BLaER1 (cell line): ENCODE results near the gene ALKBH3.

ENCODE experiments used
- H3K27ac ChIP-seq: shearing (Covaris generic); formaldehyde crosslinking; 2 replicates; pipeline ENCODE4 v1.8.1; 2022
- H3K27me3 ChIP-seq: shearing (Covaris generic); formaldehyde crosslinking; 2 replicates; pipeline ENCODE4 v1.8.1; 2022
- H3K36me3 ChIP-seq: shearing (Covaris generic); formaldehyde crosslinking; 2 replicates; pipeline ENCODE4 v1.8.1; 2022
- H3K4me1 ChIP-seq: shearing (Covaris generic); formaldehyde crosslinking; 2 replicates; pipeline ENCODE4 v1.8.1; 2022
- H3K4me2 ChIP-seq: shearing (Covaris generic); formaldehyde crosslinking; 2 replicates; pipeline ENCODE4 v1.8.1; 2022
- H3K4me3 ChIP-seq: shearing (Covaris generic); formaldehyde crosslinking; 2 replicates; pipeline ENCODE4 v1.8.1; 2022
- H3K9ac ChIP-seq: shearing (Covaris generic); formaldehyde crosslinking; 2 replicates; pipeline ENCODE4 v1.8.1; 2022
- H3K9me3 ChIP-seq: shearing (Covaris generic); formaldehyde crosslinking; 2 replicates; pipeline ENCODE4 v1.8.1; 2022
- H4K20me1 ChIP-seq: shearing (Covaris generic); formaldehyde crosslinking; 2 replicates; pipeline ENCODE4 v1.8.1; 2022
- Cebpa-rat ChIP-seq: shearing (Covaris generic); IDR thresholded peaks from 2 replicates; pipeline ENCODE4 v1.8.1; 2022

ALKBH3 gene

GRCh38 chr11:43954241-43954640, 73.6 kb downstream of the ALKBH3 start:
- no peak for TF ChIP-seq Cebpa-rat
- Histone ChIP-seq H3K4me2 (no peak overlapping the region), H3K9me3 (peaks cover 4% of the 10 kb centered on the region; the same call in 1 of the 2 replicates), H3K4me3 (no peak overlapping the region), H3K27ac (no peak overlapping the region), H3K36me3 (no peaks in the 10 kb centered on the region), H3K9ac (no peak overlapping the region), H3K27me3 (no peaks in the 10 kb centered on the region), H4K20me1 (no peaks in the 10 kb centered on the region), H3K4me1 (no peaks in the 10 kb centered on the region)

- H3K9me3 ChIP-seq, result peaks cover 4% of the 10 kb centered on the region; the same call in 1 of the 2 replicates
- no peak for TF ChIP-seq Cebpa-rat
- no peaks in the 10 kb centered on the region for H3K36me3 ChIP-seq
- H3K9ac ChIP-seq, result no peak overlapping the region
- H3K4me2 ChIP-seq, result no peak overlapping the region
- no peak overlapping the region for H3K4me3 ChIP-seq
- H3K4me1 ChIP-seq, result no peaks in the 10 kb centered on the region
- H3K27ac ChIP-seq, result no peak overlapping the region
- H4K20me1 ChIP-seq, result no peaks in the 10 kb centered on the region
- H3K27me3 ChIP-seq, result no peaks in the 10 kb centered on the region
Measured at GRCh38 chr11:43955381-43956118, 74.9 kb downstream of the ALKBH3 start.

GRCh38 chr11:43957571-43957970, 76.9 kb downstream of the ALKBH3 start:
- no peaks in the 10 kb centered on the region for H3K4me1 ChIP-seq
- H3K4me2 ChIP-seq, result no peak overlapping the region
- H3K27ac ChIP-seq, result no peak overlapping the region
- H3K4me3 ChIP-seq, result no peak overlapping the region
- no peaks in the 10 kb centered on the region for H4K20me1 ChIP-seq
- H3K36me3 ChIP-seq, result no peaks in the 10 kb centered on the region
- H3K9ac ChIP-seq, result no peak overlapping the region
- TF ChIP-seq Cebpa-rat, result no peak
- no peaks in the 10 kb centered on the region for H3K27me3 ChIP-seq
- peaks cover 4% of the 10 kb centered on the region; the same call in 1 of the 2 replicates for H3K9me3 ChIP-seq

- H3K4me1 ChIP-seq, result no peaks in the 10 kb centered on the region
- no peak overlapping the region for H3K4me2 ChIP-seq
- TF ChIP-seq Cebpa-rat, result no peak
- no peak overlapping the region for H3K27ac ChIP-seq
- no peaks in the 10 kb centered on the region for H3K27me3 ChIP-seq
- peaks cover 4% of the 10 kb centered on the region; the same call in 1 of the 2 replicates for H3K9me3 ChIP-seq
- H3K9ac ChIP-seq, result no peak overlapping the region
- H4K20me1 ChIP-seq, result no peaks in the 10 kb centered on the region
- H3K4me3 ChIP-seq, result no peak overlapping the region
- H3K36me3 ChIP-seq, result no peaks in the 10 kb centered on the region
Measured at GRCh38 chr11:43959321-43959995, 78.8 kb downstream of the ALKBH3 start.

GRCh38 chr11:43962383-43963278, 82.0 kb downstream of the ALKBH3 start:
- peaks cover 11% of the 10 kb centered on the region; the same call in 1 of the 2 replicates for H3K9me3 ChIP-seq
- H3K27ac ChIP-seq, result no peak overlapping the region
- H3K27me3 ChIP-seq, result no peaks in the 10 kb centered on the region
- H3K4me1 ChIP-seq, result no peaks in the 10 kb centered on the region
- H3K9ac ChIP-seq, result no peak overlapping the region
- no peak overlapping the region for H3K4me2 ChIP-seq
- no peaks in the 10 kb centered on the region for H4K20me1 ChIP-seq
- no peaks in the 10 kb centered on the region for H3K36me3 ChIP-seq
- TF ChIP-seq Cebpa-rat, result no peak
- H3K4me3 ChIP-seq, result no peak overlapping the region

GRCh38 chr11:43963279-43963620, 82.6 kb downstream of the ALKBH3 start:
- TF ChIP-seq Cebpa-rat, result no peak
- no peaks in the 10 kb centered on the region for H3K36me3 ChIP-seq
- H3K4me3 ChIP-seq, result no peak overlapping the region
- H3K9ac ChIP-seq, result no peak overlapping the region
- no peaks in the 10 kb centered on the region for H4K20me1 ChIP-seq
- H3K4me1 ChIP-seq, result no peaks in the 10 kb centered on the region
- peaks cover 11% of the 10 kb centered on the region; the same call in 1 of the 2 replicates for H3K9me3 ChIP-seq
- no peaks in the 10 kb centered on the region for H3K27me3 ChIP-seq
- no peak overlapping the region for H3K4me2 ChIP-seq
- no peak overlapping the region for H3K27ac ChIP-seq

- H3K36me3 ChIP-seq, result no peaks in the 10 kb centered on the region
- H4K20me1 ChIP-seq, result no peaks in the 10 kb centered on the region
- H3K9me3 ChIP-seq, result 0 out of 2 replicates have a peak, but pooled peaks cover 7% of the 10 kb centered on the region
- H3K4me3 ChIP-seq, result no peak overlapping the region
- H3K4me2 ChIP-seq, result no peak overlapping the region
- TF ChIP-seq Cebpa-rat, result no peak
- H3K4me1 ChIP-seq, result peaks cover 20% of the 10 kb centered on the region
- no peaks in the 10 kb centered on the region for H3K27me3 ChIP-seq
- no peak overlapping the region for H3K9ac ChIP-seq
- H3K27ac ChIP-seq, result no peak overlapping the region
Measured at GRCh38 chr11:43967661-43968060, 87.0 kb downstream of the ALKBH3 start.

- H3K9ac ChIP-seq, result no peak overlapping the region
- no peak overlapping the region for H3K27ac ChIP-seq
- H3K9me3 ChIP-seq, result 0 out of 2 replicates have a peak, but pooled peaks cover 10% of the 10 kb centered on the region
- no peak overlapping the region for H3K4me2 ChIP-seq
- H3K27me3 ChIP-seq, result no peaks in the 10 kb centered on the region
- no peak for TF ChIP-seq Cebpa-rat
- no peaks in the 10 kb centered on the region for H4K20me1 ChIP-seq
- H3K4me1 ChIP-seq, result peaks cover 20% of the 10 kb centered on the region
- H3K4me3 ChIP-seq, result no peak overlapping the region
- no peaks in the 10 kb centered on the region for H3K36me3 ChIP-seq
Measured at GRCh38 chr11:43968719-43969118, 88.1 kb downstream of the ALKBH3 start.

- H3K36me3 ChIP-seq, result no peaks in the 10 kb centered on the region
- peak overlapping the region; percentile 2; the same call in 1 of the 2 replicates for H3K9ac ChIP-seq
- peak overlapping the region; percentile 67 for H3K4me2 ChIP-seq
- peaks cover 18% of the 10 kb centered on the region for H3K9me3 ChIP-seq
- H4K20me1 ChIP-seq, result no peaks in the 10 kb centered on the region
- H3K27me3 ChIP-seq, result no peaks in the 10 kb centered on the region
- TF ChIP-seq Cebpa-rat, result no peak
- peak overlapping the region; percentile 48 for H3K27ac ChIP-seq
- H3K4me1 ChIP-seq, result peaks cover 20% of the 10 kb centered on the region
- H3K4me3 ChIP-seq, result no peak overlapping the region
Measured at GRCh38 chr11:43969543-43969942, 88.9 kb downstream of the ALKBH3 start.
